ENCODE data around the gene VAMP8. TPM values are rescaled to one million over a fixed set of nuclear protein-coding genes. Genes with fewer than 3 reads are reported as not detected.
A peak's percentile ranks its signal among the peaks of the same experiment; 100 is the strongest.

The VAMP8 gene
- total and polyA plus RNA-seq, 10 of the 15 experiments (the other 5 are each of a cell fraction or from before 2014, with no cell fraction given), result 93.6 to 744 (median 217) TPM

DNA sequence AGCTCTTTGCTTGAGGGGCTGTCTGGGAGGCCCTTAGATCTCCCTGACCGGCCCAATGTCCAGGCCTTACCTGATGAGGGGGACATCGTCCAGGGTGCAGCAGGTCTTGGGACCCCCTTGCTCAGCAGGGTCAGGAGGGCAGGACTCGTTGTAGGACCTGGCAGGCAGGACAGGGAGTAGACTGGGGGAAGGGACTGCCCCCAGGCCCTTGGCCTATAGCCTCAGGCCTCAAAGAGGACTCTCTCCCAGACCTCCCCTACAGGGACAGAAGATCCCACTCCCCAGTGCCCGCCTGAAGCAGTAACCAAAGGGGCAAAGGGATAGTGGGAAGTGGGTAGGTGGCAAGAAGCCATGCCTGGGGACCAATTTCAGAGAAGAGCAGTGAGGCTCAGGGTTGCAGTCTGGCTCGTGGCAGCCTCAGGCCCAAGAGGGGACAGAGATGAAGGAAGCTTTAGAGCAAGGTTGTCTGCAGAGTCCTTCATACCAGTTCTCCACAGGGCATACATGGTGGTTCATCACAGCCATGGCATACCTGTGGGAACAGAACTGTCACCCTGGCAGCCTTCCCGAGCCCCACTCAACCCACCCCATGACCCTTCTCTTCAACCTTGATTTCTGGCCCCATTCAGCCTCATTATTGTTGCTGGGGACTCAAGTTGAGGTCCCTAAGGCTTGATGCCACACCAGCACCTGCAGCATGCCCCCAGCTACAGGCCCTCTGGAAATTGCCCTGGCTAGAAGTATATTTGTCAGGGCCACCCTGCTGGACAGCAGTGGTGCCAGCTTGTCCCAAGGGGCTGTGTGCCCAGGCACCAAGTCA, 23.8 kb downstream of the VAMP8 start (continued):
- TF ChIP-seq, protein P1, sequence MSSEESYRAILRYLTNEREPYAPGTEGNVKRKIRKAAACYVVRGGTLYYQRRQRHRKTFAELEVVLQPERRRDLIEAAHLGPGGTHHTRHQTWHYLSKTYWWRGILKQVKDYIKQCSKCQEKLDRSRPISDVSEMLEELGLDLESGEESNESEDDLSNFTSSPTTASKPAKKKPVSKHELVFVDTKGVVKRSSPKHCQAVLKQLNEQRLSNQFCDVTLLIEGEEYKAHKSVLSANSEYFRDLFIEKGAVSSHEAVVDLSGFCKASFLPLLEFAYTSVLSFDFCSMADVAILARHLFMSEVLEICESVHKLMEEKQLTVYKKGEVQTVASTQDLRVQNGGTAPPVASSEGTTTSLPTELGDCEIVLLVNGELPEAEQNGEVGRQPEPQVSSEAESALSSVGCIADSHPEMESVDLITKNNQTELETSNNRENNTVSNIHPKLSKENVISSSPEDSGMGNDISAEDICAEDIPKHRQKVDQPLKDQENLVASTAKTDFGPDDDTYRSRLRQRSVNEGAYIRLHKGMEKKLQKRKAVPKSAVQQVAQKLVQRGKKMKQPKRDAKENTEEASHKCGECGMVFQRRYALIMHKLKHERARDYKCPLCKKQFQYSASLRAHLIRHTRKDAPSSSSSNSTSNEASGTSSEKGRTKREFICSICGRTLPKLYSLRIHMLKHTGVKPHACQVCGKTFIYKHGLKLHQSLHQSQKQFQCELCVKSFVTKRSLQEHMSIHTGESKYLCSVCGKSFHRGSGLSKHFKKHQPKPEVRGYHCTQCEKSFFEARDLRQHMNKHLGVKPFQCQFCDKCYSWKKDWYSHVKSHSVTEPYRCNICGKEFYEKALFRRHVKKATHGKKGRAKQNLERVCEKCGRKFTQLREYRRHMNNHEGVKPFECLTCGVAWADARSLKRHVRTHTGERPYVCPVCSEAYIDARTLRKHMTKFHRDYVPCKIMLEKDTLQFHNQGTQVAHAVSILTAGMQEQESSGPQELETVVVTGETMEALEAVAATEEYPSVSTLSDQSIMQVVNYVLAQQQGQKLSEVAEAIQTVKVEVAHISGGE (CRISPR knock-in tag; IDR thresholded peaks at IDR 0.05), result no peak
- TF ChIP-seq POLR2A (IDR thresholded peaks at IDR 0.05; ENCODE audit: low read depth, low read length), result 0 out of 2 replicates have a peak, but pooled peaks have one; percentile 32

DNA sequence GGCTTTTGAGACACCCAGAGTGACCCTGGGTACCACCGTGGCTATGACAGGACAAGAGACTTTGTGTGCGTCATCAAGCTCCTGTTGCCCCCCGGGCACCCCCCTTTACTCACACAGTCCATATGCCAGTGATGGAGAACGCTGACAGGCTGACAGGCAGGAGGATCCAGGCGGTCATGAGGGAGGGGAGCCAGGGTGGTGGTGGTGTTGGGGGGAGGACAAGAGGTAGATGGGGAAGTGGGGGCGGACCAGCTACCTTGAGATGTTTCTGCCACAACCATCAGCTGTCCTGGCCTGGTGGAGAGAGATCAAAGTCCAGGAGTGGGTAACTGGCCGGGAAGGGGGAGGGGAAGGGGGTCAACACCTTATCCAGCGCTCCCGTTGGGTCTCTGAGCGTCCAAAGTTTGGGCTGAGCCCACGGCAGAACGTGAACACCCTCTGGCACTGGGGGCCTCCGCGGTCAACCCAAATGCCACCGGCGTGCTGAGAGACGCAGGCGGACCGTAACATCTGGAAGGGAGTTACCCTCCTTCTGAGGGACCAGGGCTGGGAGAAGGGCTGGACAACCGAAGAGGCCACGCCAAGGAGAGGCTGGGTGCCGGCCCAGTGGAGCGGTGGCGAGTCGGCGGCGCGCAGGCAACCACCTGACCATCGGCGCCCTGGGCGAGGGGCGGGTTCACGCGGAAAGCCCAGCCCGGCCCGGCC, 24.5 kb downstream of the VAMP8 start:
- Histone ChIP-seq H4K20me1 (ENCODE audit: control insufficient read depth, insufficient read depth) (no peaks in the 10 kb centered on the region), H2AFZ (ENCODE audit: control insufficient read depth, low read depth, low read length) (peak overlapping the region; percentile 91), H3K79me2 (ENCODE audit: control insufficient read depth, insufficient read depth, low read length) (peaks cover 5% of the 10 kb centered on the region), H3K4me3 (peak overlapping the region; percentile 58; the same call in 1 of the 2 replicates), H3K4me2 (ENCODE audit: control insufficient read depth, insufficient read depth) (peak overlapping the region; percentile 95), H3K9ac (ENCODE audit: control insufficient read depth, insufficient read depth, low read length) (peak overlapping the region; percentile 56; the same call in 1 of the 2 replicates), H3K9me3 (replicated peaks; ENCODE audit: control insufficient read depth, insufficient read depth, low read length) (no peaks in the 10 kb centered on the region), H3K4me1 (ENCODE audit: control insufficient read depth, insufficient read depth, low read length) (no peaks in the 10 kb centered on the region; the same call in 1 of the 2 replicates), H3K27ac (ENCODE audit: control insufficient read depth, insufficient read depth) (no peak overlapping the region), H3K27me3 (replicated peaks in 1 of 2; ENCODE audit: control insufficient read depth in 2 of 2, insufficient read depth in 2 of 2, low read length in 1 of 2) (no peaks in the 10 kb centered on the region), H3K36me3 (ENCODE audit: control insufficient read depth in 2 of 2, insufficient read depth in 2 of 2, low read length in 1 of 2) (peaks cover 0 to 14% of the 10 kb centered on the region in 2 experiments; a peak in 3 of 4 replicates)
- DNase-seq (ENCODE audit: low read depth, low spot score) (no peak), ATAC-seq (peak; percentile 64), FAIRE-seq (no peak)
- ChIA-PET CTCF (interaction anchor here (0.7 kb wide), 1 partner anchor 41 kb away, joined by 3 read pairs; the partner anchor contains the start of gene GGCX), RAD21 (ENCODE audit: unreplicated experiment) (no interaction called here), SMC1A (ENCODE audit: uncharacterized antibody, unreplicated experiment) (interaction anchor here (0.7 kb wide), 1 partner anchor 245 kb away, joined by 3 read pairs; no protein-coding TSS in a partner anchor), POLR2A (interaction anchor here (0.9 to 1.9 kb wide), 4 partner anchors 9 to 103 kb away, joined by 3 to 10 read pairs (median 4); partner anchors contain the start of gene C2orf68)
- in situ Hi-C loops (cut with MboI) (no loop called here), intact Hi-C loops (cut with micrococcal nuclease; ENCODE audit: unreplicated experiment) (loop anchor here (2.0 kb wide), 1 partner anchor 41 kb away; the partner anchor contains the start of gene GGCX)
- no TSS peak for BruUV-seq (replicated peaks)
- WGBS (ENCODE audit: insufficient coverage, insufficient replicate concordance, low lambda C conversion rate, missing lambda C conversion rate), result 11% methylated on average over 32 of the region's 36 CpGs
- no peak for TF ChIP-seq FOS (IDR thresholded peaks at IDR 0.05; ENCODE audit: borderline replicate concordance, extremely low read depth, insufficient read length)
- TF ChIP-seq, protein P2, sequence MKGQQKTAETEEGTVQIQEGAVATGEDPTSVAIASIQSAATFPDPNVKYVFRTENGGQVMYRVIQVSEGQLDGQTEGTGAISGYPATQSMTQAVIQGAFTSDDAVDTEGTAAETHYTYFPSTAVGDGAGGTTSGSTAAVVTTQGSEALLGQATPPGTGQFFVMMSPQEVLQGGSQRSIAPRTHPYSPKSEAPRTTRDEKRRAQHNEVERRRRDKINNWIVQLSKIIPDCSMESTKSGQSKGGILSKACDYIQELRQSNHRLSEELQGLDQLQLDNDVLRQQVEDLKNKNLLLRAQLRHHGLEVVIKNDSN (IDR thresholded peaks at IDR 0.05; ENCODE audit: borderline replicate concordance, extremely low read length, insufficient read depth, low read depth, low read length), result peak; percentile 7
- TF ChIP-seq, protein P3, sequence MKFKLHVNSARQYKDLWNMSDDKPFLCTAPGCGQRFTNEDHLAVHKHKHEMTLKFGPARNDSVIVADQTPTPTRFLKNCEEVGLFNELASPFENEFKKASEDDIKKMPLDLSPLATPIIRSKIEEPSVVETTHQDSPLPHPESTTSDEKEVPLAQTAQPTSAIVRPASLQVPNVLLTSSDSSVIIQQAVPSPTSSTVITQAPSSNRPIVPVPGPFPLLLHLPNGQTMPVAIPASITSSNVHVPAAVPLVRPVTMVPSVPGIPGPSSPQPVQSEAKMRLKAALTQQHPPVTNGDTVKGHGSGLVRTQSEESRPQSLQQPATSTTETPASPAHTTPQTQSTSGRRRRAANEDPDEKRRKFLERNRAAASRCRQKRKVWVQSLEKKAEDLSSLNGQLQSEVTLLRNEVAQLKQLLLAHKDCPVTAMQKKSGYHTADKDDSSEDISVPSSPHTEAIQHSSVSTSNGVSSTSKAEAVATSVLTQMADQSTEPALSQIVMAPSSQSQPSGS (IDR thresholded peaks at IDR 0.05; ENCODE audit: low read length), result no peak
- no peak for TF ChIP-seq KDM1A (IDR thresholded peaks at IDR 0.05; ENCODE audit: borderline replicate concordance)
- TF ChIP-seq ATF7 (IDR thresholded peaks at IDR 0.05; ENCODE audit: low read depth), result no peak
- no peak for TF ChIP-seq NRF1 (conservative IDR thresholded peaks at IDR 0.05; ENCODE audit: low read depth, low read length)
- TF ChIP-seq GABPA (IDR thresholded peaks at IDR 0.05; ENCODE audit: low read depth), result no peak
- TF ChIP-seq, protein P1 (CRISPR knock-in tag; IDR thresholded peaks at IDR 0.05), result no peak

Measured in GM12878 (cell line).